ENCODE measurements around the gene FAM131B.

The FAM131B gene

DNA sequence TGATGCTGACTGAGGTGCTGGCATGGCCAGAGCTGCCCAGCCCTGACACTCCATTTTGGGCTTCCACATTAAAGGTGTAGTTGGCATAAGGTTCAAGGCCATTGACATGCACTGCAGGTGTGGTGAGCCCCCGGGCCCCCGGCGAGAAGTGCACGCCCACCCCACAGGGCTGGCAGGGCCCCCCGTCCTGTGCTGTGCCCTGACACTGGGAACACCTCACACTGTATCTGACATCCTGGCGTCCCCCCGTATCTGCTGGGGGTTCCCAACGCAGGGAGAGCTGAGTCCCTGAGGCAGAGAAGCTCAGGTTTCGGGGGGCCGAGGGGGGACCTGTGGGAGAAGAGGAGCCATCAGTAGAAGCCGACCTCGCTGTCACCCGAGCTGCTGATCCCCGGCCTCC, 36.1 kb upstream of the FAM131B start:
- no peak for DNase-seq (ENCODE audit: extremely low read depth, low read depth)
- TF ChIP-seq, protein P1, sequence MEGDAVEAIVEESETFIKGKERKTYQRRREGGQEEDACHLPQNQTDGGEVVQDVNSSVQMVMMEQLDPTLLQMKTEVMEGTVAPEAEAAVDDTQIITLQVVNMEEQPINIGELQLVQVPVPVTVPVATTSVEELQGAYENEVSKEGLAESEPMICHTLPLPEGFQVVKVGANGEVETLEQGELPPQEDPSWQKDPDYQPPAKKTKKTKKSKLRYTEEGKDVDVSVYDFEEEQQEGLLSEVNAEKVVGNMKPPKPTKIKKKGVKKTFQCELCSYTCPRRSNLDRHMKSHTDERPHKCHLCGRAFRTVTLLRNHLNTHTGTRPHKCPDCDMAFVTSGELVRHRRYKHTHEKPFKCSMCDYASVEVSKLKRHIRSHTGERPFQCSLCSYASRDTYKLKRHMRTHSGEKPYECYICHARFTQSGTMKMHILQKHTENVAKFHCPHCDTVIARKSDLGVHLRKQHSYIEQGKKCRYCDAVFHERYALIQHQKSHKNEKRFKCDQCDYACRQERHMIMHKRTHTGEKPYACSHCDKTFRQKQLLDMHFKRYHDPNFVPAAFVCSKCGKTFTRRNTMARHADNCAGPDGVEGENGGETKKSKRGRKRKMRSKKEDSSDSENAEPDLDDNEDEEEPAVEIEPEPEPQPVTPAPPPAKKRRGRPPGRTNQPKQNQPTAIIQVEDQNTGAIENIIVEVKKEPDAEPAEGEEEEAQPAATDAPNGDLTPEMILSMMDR (IDR thresholded peaks at IDR 0.05; ENCODE audit: low read depth, low read length, missing control alignments) = no peak
- no peak overlapping the region for H3K4me3 ChIP-seq (replicated peaks; ENCODE audit: low read depth, low read length)

DNA sequence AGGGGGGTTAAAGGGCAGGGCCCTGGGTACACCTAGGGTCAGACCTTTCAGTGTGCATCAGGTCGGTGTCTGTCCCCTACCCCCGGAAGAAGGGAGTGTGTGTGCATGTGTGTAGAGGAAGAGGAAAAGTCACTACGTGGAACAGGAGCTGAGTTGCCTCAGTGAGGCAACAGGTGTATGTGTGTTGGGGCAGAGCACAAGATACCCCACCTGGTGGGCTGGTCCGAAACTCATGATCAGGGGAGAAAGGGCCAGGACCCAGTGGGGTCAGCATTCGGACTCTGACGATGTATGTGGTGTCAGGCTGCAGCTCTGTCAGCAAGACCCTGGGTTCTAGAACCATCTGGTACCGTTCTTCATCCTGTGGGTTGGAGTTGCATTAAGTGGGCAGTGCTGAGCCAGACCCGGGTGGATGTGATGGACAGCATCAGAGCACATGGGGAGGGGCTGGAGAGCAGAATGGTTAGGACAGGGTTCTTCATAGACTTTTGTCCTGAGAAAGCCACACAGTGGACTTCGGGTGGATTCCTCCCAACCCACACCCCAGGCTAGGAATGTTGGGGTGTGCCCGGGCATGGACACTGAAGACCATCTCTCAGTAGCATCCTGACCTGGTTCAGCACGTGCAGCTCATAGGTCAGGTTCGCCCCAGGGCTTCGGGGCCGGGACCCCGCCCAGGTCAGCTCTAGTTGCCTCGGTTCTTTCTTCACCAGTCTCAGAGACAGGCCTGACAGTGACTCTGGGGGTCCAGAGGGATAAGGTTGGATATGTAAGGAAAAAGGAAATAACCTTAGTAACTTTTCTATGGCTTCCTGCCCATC, 35.4 kb upstream of the FAM131B start:
- TF ChIP-seq, protein P1 (IDR thresholded peaks at IDR 0.05; ENCODE audit: low read depth, low read length, missing control alignments) = no peak
- no peak overlapping the region for H3K4me3 ChIP-seq (replicated peaks; ENCODE audit: low read depth, low read length)
- DNase-seq (ENCODE audit: extremely low read depth, low read depth) = no peak

DNA sequence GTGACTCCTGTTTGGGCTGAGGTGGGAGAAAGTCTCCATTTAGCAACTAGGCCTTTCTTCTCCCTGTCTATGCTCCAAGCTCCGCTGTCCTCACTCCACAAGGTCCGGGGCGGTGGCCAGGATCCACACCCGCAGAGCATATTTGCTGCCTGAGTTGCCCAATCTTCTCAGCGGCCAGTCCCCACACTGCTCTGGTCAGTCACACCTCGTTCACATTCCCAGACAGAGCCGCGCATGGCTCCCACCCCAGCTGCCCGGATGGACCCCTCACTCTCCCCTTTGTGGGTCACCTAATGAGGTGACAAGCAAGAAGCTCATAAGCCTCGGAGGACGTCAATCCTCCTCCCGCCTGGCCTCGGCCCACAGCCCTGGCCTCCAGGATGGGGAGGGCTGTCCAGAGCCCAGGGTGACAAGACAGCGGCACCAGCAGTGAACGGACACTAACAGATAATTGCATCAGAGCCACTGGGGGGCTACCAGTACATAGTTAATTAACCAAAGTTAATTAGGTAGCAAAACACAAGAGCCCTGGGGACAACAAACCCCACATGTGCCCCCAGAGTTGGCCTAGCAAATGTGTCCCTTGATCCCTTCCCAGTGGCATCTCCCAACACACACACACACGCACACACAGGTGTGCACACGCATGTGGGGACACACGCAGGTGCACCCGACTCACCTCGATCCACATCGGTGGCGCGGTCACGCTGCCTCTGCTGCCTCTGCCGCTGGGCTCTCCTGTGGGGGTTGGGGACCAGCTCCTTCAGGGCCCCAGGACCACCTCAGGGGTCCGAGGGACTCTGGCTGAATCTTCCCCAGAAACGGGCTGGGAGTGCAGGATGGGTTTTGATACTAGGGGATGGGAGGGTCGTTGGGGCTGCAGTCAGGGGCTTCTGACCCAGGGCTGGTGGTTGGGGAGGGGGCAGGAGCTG, 34.4 kb upstream of the FAM131B start:
- TF ChIP-seq, protein P1 (IDR thresholded peaks at IDR 0.05; ENCODE audit: low read depth, low read length, missing control alignments) = no peak
- no peak overlapping the region for H3K4me3 ChIP-seq (replicated peaks; ENCODE audit: low read depth, low read length)
- DNase-seq (ENCODE audit: extremely low read depth, low read depth) = no peak

DNA sequence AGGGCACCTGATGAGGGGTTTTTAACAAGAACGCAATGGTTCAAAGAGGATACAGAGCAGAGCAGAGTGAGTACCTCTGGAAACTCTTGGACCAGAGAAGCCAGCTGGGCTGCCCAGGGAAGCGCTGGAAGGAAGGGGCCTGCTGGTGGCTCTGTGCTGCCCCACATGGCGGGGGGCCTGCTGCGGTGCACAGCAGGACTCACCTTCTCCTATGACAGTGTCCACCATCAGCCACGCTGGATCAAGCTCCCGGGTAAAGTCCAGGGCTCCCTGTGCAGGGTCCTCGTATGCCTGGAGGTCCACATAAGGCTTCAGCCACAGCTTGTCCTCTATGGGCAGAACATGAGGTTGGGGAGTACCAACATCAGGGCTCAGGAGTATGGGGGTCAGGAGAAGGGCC, 33.7 kb upstream of the FAM131B start:
- no peak overlapping the region for H3K4me3 ChIP-seq (replicated peaks; ENCODE audit: low read depth, low read length)
- TF ChIP-seq, protein P1 (IDR thresholded peaks at IDR 0.05; ENCODE audit: low read depth, low read length, missing control alignments) = no peak
- no peak for DNase-seq (ENCODE audit: extremely low read depth, low read depth)

DNA sequence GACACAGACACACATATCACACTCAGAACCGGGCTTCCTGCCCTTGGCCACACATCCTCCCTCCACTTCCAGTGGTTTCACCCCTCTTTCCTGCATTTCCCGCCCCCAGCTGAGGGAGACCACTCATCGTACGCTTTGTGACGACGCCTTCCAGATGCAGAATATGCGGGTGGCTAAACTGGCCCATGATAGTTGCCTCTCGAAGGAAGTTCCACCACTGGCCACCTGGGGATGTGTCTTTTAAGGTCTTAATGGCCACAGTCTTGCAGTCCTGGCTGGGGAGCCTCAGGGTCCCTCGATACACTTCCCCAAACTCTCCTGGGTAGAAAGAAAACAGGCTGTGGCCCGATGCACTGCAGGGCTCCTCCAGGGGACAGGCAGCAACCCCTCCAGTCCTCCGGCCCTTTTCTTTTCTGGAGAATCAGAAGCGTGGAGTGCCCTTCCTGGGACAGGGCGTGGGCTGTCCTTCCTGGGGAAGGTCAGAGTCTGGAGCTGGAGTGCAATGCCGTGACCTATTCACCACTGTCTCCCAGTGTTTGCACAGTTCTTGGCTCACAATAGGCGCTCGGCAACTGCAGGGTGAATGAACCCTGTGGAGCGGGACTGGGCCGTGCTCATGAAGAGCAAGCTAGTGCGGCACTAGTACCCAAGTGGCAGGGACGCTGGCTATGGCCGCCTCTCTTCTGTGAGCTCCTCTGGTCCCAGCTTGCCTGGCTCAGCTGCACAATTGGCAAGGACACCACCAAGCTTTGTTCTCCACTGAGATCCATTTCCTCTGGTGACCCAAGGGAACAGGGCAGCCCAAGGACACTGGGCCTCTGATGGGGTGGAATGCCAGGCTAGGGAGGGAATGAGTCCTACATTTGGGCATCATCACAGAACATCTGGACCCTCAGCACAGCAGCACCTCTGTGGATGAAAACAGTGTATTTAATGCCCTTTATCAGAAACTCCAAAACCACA, 33.0 kb upstream of the FAM131B start:
- H3K4me3 ChIP-seq (replicated peaks; ENCODE audit: low read depth, low read length) = no peak overlapping the region
- DNase-seq (ENCODE audit: extremely low read depth, low read depth) = no peak
- TF ChIP-seq, protein P1 (IDR thresholded peaks at IDR 0.05; ENCODE audit: low read depth, low read length, missing control alignments) = peak; percentile 8

DNA sequence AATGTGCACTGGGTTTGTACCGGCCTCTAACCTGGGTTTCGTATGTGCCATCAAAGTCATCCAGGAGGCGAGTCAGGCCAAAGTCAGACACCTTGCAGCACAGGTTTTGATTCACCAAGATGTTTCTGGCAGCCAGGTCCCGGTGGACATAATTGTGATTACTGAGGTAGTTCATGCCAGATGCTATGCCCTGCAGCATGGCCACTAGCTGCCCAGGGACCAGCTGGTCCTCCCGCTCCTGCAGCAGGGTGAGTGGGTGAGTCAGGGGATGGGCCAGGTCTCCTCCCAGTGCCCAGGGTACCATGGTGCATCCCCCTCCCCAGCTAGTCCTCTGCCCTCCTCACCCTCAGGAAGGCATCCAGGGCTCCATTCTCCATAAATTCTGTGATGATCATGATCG, 32.3 kb upstream of the FAM131B start:
- no peak for DNase-seq (ENCODE audit: extremely low read depth, low read depth)
- H3K4me3 ChIP-seq (replicated peaks; ENCODE audit: low read depth, low read length) = no peak overlapping the region
- TF ChIP-seq, protein P1 (IDR thresholded peaks at IDR 0.05; ENCODE audit: low read depth, low read length, missing control alignments) = no peak

Data from HFF-Myc (cell line).